BE2C (cell line): Measurements from ENCODE around the gene DGUOK.
"Not testable (repeated sequence)": the region's sequence is repeated elsewhere in the genome, so short reads cannot be mapped to it uniquely, and the experiment has no call there.

Experiments used
- DNase-seq: peaks from one replicate; pipeline ENCODE4 v3.0.0-alpha.2; 2020
- H3K27me3 ChIP-seq: fragments of 250-450 bp; sonication (Bioruptor Pico); 2 replicates; pipeline ENCODE4 v1.5.1; 2020; ENCODE audit warnings: mild to moderate bottlenecking
- H3K36me3 ChIP-seq: fragments of 250-450 bp; sonication (Bioruptor Pico); 2 replicates; pipeline ENCODE4 v1.5.1; 2020; ENCODE audit warnings: mild to moderate bottlenecking
- H3K4me1 ChIP-seq: fragments of 250-450 bp; sonication (Bioruptor Pico); 2 replicates; pipeline ENCODE4 v1.5.1; 2020
- H3K4me3 ChIP-seq: 2 replicates; pipeline ENCODE4 v1.5.1; 2011; ENCODE audit warnings: low read depth, low read length
- H3K9me3 ChIP-seq: fragments of 250-450 bp; sonication (Bioruptor Pico); 2 replicates; pipeline ENCODE4 v1.5.1; 2020
- CTCF ChIP-seq: IDR thresholded peaks from 2 replicates; pipeline ENCODE4 v1.5.1; 2012; ENCODE audit warnings: mild to moderate bottlenecking, low read depth, low read length

Gene DGUOK

GRCh38 chr2:73897934-73898333 is 28.7 kb upstream of the DGUOK start:
- Histone ChIP-seq H3K36me3 (no peaks in the 10 kb centered on the region), H3K27me3 (no peaks in the 10 kb centered on the region), H3K4me3 (no peak overlapping the region), H3K9me3 (no peaks in the 10 kb centered on the region), H3K4me1 (no peaks in the 10 kb centered on the region)
- no peak for DNase-seq
- no peak for TF ChIP-seq CTCF

GRCh38 chr2:73899801-73900336 is 26.8 kb upstream of the DGUOK start:
- H3K9me3 ChIP-seq: no peaks in the 10 kb centered on the region
- no peaks in the 10 kb centered on the region for H3K27me3 ChIP-seq
- no peak for TF ChIP-seq CTCF
- DNase-seq: no peak
- no peak overlapping the region for H3K4me3 ChIP-seq
- H3K36me3 ChIP-seq: no peaks in the 10 kb centered on the region
- no peaks in the 10 kb centered on the region for H3K4me1 ChIP-seq

- Histone ChIP-seq H3K9me3 (no peaks in the 10 kb centered on the region), H3K27me3 (no peaks in the 10 kb centered on the region), H3K36me3 (no peaks in the 10 kb centered on the region), H3K4me1 (no peaks in the 10 kb centered on the region), H3K4me3 (no peak overlapping the region)
- DNase-seq: no peak
- no peak for TF ChIP-seq CTCF
Measured at GRCh38 chr2:73901143-73901542, 25.5 kb upstream of the DGUOK start.

- H3K9me3 ChIP-seq: no peaks in the 10 kb centered on the region
- TF ChIP-seq CTCF: no peak
- no peaks in the 10 kb centered on the region for H3K4me1 ChIP-seq
- H3K27me3 ChIP-seq: no peaks in the 10 kb centered on the region
- H3K4me3 ChIP-seq: no peak overlapping the region
- no peaks in the 10 kb centered on the region for H3K36me3 ChIP-seq
- DNase-seq: no peak
Measured at GRCh38 chr2:73902284-73902683, 24.4 kb upstream of the DGUOK start.

- Histone ChIP-seq H3K4me1 (no peaks in the 10 kb centered on the region), H3K4me3 (no peak overlapping the region), H3K36me3 (no peaks in the 10 kb centered on the region), H3K27me3 (no peaks in the 10 kb centered on the region), H3K9me3 (no peaks in the 10 kb centered on the region)
- TF ChIP-seq CTCF: no peak
- DNase-seq: no peak
Measured at GRCh38 chr2:73903313-73903712, 23.4 kb upstream of the DGUOK start.

GRCh38 chr2:73903949-73904613 is 22.6 kb upstream of the DGUOK start:
- not testable (repeated sequence) for DNase-seq, H3K4me1 ChIP-seq, H3K9me3 ChIP-seq, H3K4me3 ChIP-seq, H3K36me3 ChIP-seq, H3K27me3 ChIP-seq
